Prostate gland (tissue), 2 donors: Measurements from ENCODE around the gene HOXA10. TPM values are rescaled to one million over a fixed set of nuclear protein-coding genes. Genes with fewer than 3 reads are reported as not detected.
A peak's percentile ranks its signal among the peaks of the same experiment; 100 is the strongest.

ENCODE experiments used
- DNase-seq: peaks from one replicate; pipeline ENCODE4 v3.0.0-alpha.2; 2019; ENCODE audit warnings: low spot score
- H3K27ac ChIP-seq, 2 donors: fragments of 200-600 bp; sonication (generic); 2 replicates each; pipeline ENCODE4 v1.5.1; 2017 to 2019
- H3K27me3 ChIP-seq: fragments of 200-600 bp; sonication (generic); replicated peaks from 2 replicates; pipeline ENCODE4 v1.5.1; 2019; ENCODE audit not compliant: insufficient read depth
- H3K36me3 ChIP-seq, 2 donors: fragments of 200-600 bp; sonication (generic); 1 replicate in 1 of 2; 2 replicates in 1 of 2; pipeline versions ENCODE4 v1.5.1 to v1.8.1; 2017 to 2019
- H3K4me1 ChIP-seq: fragments of 200-600 bp; sonication (generic); replicated peaks from 2 replicates; pipeline ENCODE4 v1.5.1; 2019
- H3K4me3 ChIP-seq, 2 donors: fragments of 200-600 bp; sonication (generic); 2 replicates each; pipeline ENCODE4 v1.5.1; 2017 to 2019
- H3K9me3 ChIP-seq: fragments of 200-600 bp; sonication (generic); 2 replicates; pipeline ENCODE4 v1.5.1; 2017
- CTCF ChIP-seq, 4 experiments: fragments of 200-600 bp in 2 of 4; fragments of 450-650 bp in 2 of 4; sonication (generic) in 2 of 4; IDR thresholded peaks; 1 replicate in 3 of 4; 2 replicates in 1 of 4; pipeline ENCODE4 v1.5.1; 2016 to 2019; ENCODE audit warnings: antibody characterized with exemption in 4 of 4, mild to moderate bottlenecking in 2 of 4, moderate library complexity in 2 of 4
- POLR2A ChIP-seq: fragments of 450-650 bp; IDR thresholded peaks from one replicate; pipeline ENCODE4 v1.6.1; 2016; ENCODE audit warnings: antibody characterized with exemption, mild to moderate bottlenecking
- POLR2AphosphoS5 ChIP-seq: sonication (generic); formaldehyde crosslinking; IDR thresholded peaks from one replicate; pipeline ENCODE4 v1.6.1; 2017; ENCODE audit warnings: antibody characterized with exemption
- WGBS: methylation state at CpG from one replicate; pipeline ENCODE4 v1.1.5; 2018; 5-methylcytosine and 5-hydroxymethylcytosine counted together
- intact Hi-C: fragments of 100-400 bp; cut with DNase I; formaldehyde crosslinking; loops from one replicate; pipeline ENCODE4 v1.14.2; 2022
- total RNA-seq, 2 donors: library from RNA; depleted of rRNA; stranded (reverse); fragments of >200 nt; gene quantifications; one replicate each; pipeline ENCODE4 v1.1.0, GENCODE V29; 2016

Gene HOXA10
- total RNA-seq, 2 donors from 2014 or later, result 25.8 to 65.6 TPM

- peak overlapping the region; percentile 96 for H3K27ac ChIP-seq
- WGBS, result 6% methylated on average over 10 of the region's 10 CpGs
- intact Hi-C loops, result no loop called here
- no peaks in the 10 kb centered on the region for H3K27me3 ChIP-seq
- peak overlapping the region; percentile 61 to 80 for H3K4me3 ChIP-seq
- DNase-seq, result no peak
- H3K9me3 ChIP-seq, result no peaks in the 10 kb centered on the region
- H3K4me1 ChIP-seq, result no peaks in the 10 kb centered on the region
- TF ChIP-seq POLR2AphosphoS5 (no peak), CTCF (IDR thresholded peaks at IDR 0.05) (no peak), POLR2A (no peak)
- H3K36me3 ChIP-seq, result no peaks in the 10 kb centered on the region
Observed at GRCh38 chr7:27172315-27172774, 1.8 kb downstream of the HOXA10 start.

- H3K36me3 ChIP-seq, result no peaks in the 10 kb centered on the region
- H3K9me3 ChIP-seq, result no peaks in the 10 kb centered on the region
- H3K27ac ChIP-seq, result peak overlapping the region; percentile 96
- H3K4me1 ChIP-seq, result no peaks in the 10 kb centered on the region
- WGBS, result 4% methylated on average over 30 of the region's 30 CpGs
- no peaks in the 10 kb centered on the region for H3K27me3 ChIP-seq
- DNase-seq, result no peak
- TF ChIP-seq POLR2A (no peak), POLR2AphosphoS5 (no peak), CTCF (IDR thresholded peaks at IDR 0.05) (peak in 1 of 4 experiments; percentile 5)
- H3K4me3 ChIP-seq, result peak overlapping the region; percentile 61 to 80
- intact Hi-C loops, result no loop called here
Observed at GRCh38 chr7:27171637-27172314, 2.3 kb downstream of the HOXA10 start.

- Histone ChIP-seq H3K27ac (peak overlapping the region; percentile 96), H3K36me3 (no peaks in the 10 kb centered on the region), H3K9me3 (no peaks in the 10 kb centered on the region), H3K4me1 (no peaks in the 10 kb centered on the region), H3K4me3 (peak overlapping the region; percentile 61 to 80), H3K27me3 (no peaks in the 10 kb centered on the region)
- TF ChIP-seq POLR2AphosphoS5 (no peak), POLR2A (no peak)
- intact Hi-C loops, result no loop called here
- no peak for DNase-seq
- WGBS, result 3% methylated on average over 8 of the region's 8 CpGs
Observed at GRCh38 chr7:27171325-27171636, 2.8 kb downstream of the HOXA10 start.

GRCh38 chr7:27170426-27171324 is 3.4 kb downstream of the HOXA10 start:
- H3K27me3 ChIP-seq, result no peaks in the 10 kb centered on the region
- TF ChIP-seq POLR2AphosphoS5 (no peak), POLR2A (no peak), CTCF (IDR thresholded peaks at IDR 0.05) (no peak)
- H3K4me1 ChIP-seq, result no peaks in the 10 kb centered on the region
- H3K4me3 ChIP-seq, result peak overlapping the region; percentile 61 to 80
- no peaks in the 10 kb centered on the region for H3K9me3 ChIP-seq
- peak overlapping the region; percentile 96 for H3K27ac ChIP-seq
- intact Hi-C loops, result no loop called here
- H3K36me3 ChIP-seq, result no peaks in the 10 kb centered on the region
- WGBS, result 9% methylated on average over 11 of the region's 11 CpGs
- DNase-seq, result no peak

- TF ChIP-seq CTCF (IDR thresholded peaks at IDR 0.05) (peak in 1 of 4 experiments; percentile 2), POLR2A (no peak)
- Histone ChIP-seq H3K27ac (peak overlapping the region; percentile 96), H3K9me3 (no peaks in the 10 kb centered on the region), H3K27me3 (no peaks in the 10 kb centered on the region), H3K4me1 (no peaks in the 10 kb centered on the region), H3K4me3 (peak overlapping the region; percentile 61 to 80), H3K36me3 (no peaks in the 10 kb centered on the region)
- DNase-seq, result no peak
- 5% methylated on average over 32 of the region's 46 CpGs for WGBS
- intact Hi-C loops, result loop anchor here (5.0 kb wide), 1 partner anchor 968 kb away; the partner anchor contains the start of genes CBX3 and HNRNPA2B1
Observed at GRCh38 chr7:27169658-27170425, 4.3 kb downstream of the HOXA10 start.
